ENCODE data around the gene PLCB2. TPM values are rescaled to one million over a fixed set of nuclear protein-coding genes. Genes with fewer than 3 reads are reported as not detected.

PLCB2 gene
- total and polyA plus RNA-seq, 9 of the 15 experiments (the other 6 are each of a cell fraction or from before 2014, with no cell fraction given): 0.37 to 12.3 (median 8.0) TPM

DNA sequence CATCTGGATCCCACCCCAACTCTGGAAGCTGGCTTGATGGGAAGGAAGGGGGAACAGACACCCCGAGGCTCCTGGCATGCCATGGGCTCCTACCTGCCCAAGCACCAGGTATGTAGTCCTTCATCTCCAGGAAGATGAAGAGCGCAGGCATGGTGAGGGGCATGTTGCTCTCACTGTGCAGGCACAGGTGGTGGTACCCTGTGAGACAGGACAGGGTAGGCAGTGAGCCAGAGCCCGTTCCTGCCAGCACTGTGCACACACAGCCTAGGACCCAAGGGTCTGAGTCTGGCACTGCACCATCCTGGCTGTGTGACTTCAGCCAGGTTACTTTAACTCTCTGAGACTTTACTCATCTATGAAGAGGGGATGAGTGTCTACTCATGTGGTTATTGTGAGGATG lies 15.5 kb downstream of the PLCB2 start:
- 34% methylated on average over 3 of the region's 3 CpGs for WGBS (ENCODE audit: insufficient coverage, low coverage, missing lambda C conversion rate)

More for the DNA sequence above, 15.5 kb downstream of the PLCB2 start:
- Histone ChIP-seq H3K27me3 (ENCODE audit: control insufficient read depth in 2 of 2, insufficient read depth in 2 of 2, low read length in 2 of 2) (peaks cover 3 to 41% of the 10 kb centered on the region in 2 experiments; a peak in 4 of 5 replicates), H3K9ac (ENCODE audit: insufficient read depth in 1 of 2, low read depth in 2 of 2, low read length in 2 of 2) (0 out of 4 replicates have a peak overlapping the region, but pooled peaks of 1 of the 2 experiments have one; percentile 15), H3K4me2 (ENCODE audit: insufficient read depth, low read length) (no peak overlapping the region), H4K20me1 (replicated peaks; ENCODE audit: control insufficient read depth, insufficient read depth, low read length) (0 out of 2 replicates have a peak, but pooled peaks cover 2% of the 10 kb centered on the region), H3K4me3 (no peak overlapping the region), H3K9me3 (replicated peaks; ENCODE audit: control insufficient read depth, insufficient read depth, low read depth, low read length) (no peaks in the 10 kb centered on the region), H2AFZ (ENCODE audit: low read depth, low read length) (no peak overlapping the region), H3K4me1 (replicated peaks in 1 of 2; ENCODE audit: control insufficient read depth in 2 of 2, insufficient read depth in 2 of 2, low read length in 2 of 2) (peaks cover 0 to 30% of the 10 kb centered on the region in 2 experiments; a peak in 3 of 5 replicates), H3K27ac (ENCODE audit: extremely low read depth, low read depth, low read length) (no peak overlapping the region), H3K36me3 (ENCODE audit: control insufficient read depth, insufficient read depth, low read length) (no peaks in the 10 kb centered on the region), H3K9me1 (ENCODE audit: control insufficient read depth, insufficient read depth, low read length) (no peaks in the 10 kb centered on the region), H3K79me2 (ENCODE audit: control insufficient read depth, insufficient read depth, low read length) (no peaks in the 10 kb centered on the region)
- ATAC-seq (no peak), FAIRE-seq (no peak), DNase-seq (ENCODE audit: extremely low read depth in 1 of 4, low spot score in 3 of 4) (no peak)
- intact Hi-C loops (cut with micrococcal nuclease): no loop called here
- BruUV-seq (replicated peaks): no TSS peak
- POLR2A ChIA-PET: interaction anchor here (0.6 kb wide), 1 partner anchor 17 kb away, joined by 3 read pairs; no protein-coding TSS in a partner anchor
- CTCF ChIA-PET (ENCODE audit: low intra/inter-chr PET ratio): no interaction called here
- in situ Hi-C loops (cut with MboI): no loop called here
- no peak for TF ChIP-seq ZNF511 (CRISPR knock-in tag; IDR thresholded peaks at IDR 0.05)
- TF ChIP-seq CHD1 (IDR thresholded peaks at IDR 0.05; ENCODE audit: low read length): no peak
- TF ChIP-seq DPF2 (IDR thresholded peaks at IDR 0.05): no peak
- no peak for TF ChIP-seq TCF7 (IDR thresholded peaks at IDR 0.05; ENCODE audit: borderline replicate concordance)
- TF ChIP-seq ETV6 (IDR thresholded peaks at IDR 0.05; ENCODE audit: borderline replicate concordance in 1 of 2, low read depth in 2 of 2, low read length in 1 of 2): no peak
- TF ChIP-seq ETV6 (CRISPR knock-in tag; IDR thresholded peaks at IDR 0.05; ENCODE audit: borderline replicate concordance): no peak
- TF ChIP-seq ZNF57 (CRISPR knock-in tag; IDR thresholded peaks at IDR 0.05): no peak
- no peak for TF ChIP-seq WHSC1 (IDR thresholded peaks at IDR 0.05; ENCODE audit: low read length)
- no peak for TF ChIP-seq LEF1 (IDR thresholded peaks at IDR 0.05)
- TF ChIP-seq, protein P1, sequence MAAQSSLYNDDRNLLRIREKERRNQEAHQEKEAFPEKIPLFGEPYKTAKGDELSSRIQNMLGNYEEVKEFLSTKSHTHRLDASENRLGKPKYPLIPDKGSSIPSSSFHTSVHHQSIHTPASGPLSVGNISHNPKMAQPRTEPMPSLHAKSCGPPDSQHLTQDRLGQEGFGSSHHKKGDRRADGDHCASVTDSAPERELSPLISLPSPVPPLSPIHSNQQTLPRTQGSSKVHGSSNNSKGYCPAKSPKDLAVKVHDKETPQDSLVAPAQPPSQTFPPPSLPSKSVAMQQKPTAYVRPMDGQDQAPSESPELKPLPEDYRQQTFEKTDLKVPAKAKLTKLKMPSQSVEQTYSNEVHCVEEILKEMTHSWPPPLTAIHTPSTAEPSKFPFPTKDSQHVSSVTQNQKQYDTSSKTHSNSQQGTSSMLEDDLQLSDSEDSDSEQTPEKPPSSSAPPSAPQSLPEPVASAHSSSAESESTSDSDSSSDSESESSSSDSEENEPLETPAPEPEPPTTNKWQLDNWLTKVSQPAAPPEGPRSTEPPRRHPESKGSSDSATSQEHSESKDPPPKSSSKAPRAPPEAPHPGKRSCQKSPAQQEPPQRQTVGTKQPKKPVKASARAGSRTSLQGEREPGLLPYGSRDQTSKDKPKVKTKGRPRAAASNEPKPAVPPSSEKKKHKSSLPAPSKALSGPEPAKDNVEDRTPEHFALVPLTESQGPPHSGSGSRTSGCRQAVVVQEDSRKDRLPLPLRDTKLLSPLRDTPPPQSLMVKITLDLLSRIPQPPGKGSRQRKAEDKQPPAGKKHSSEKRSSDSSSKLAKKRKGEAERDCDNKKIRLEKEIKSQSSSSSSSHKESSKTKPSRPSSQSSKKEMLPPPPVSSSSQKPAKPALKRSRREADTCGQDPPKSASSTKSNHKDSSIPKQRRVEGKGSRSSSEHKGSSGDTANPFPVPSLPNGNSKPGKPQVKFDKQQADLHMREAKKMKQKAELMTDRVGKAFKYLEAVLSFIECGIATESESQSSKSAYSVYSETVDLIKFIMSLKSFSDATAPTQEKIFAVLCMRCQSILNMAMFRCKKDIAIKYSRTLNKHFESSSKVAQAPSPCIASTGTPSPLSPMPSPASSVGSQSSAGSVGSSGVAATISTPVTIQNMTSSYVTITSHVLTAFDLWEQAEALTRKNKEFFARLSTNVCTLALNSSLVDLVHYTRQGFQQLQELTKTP (IDR thresholded peaks at IDR 0.05; ENCODE audit: low read depth in 1 of 2, partially characterized antibody in 2 of 2): no peak
- no peak for TF ChIP-seq PTTG1 (tag; IDR thresholded peaks at IDR 0.05; ENCODE audit: low read depth)
- TF ChIP-seq YBX1 (IDR thresholded peaks at IDR 0.05): no peak
- no peak for TF ChIP-seq ZNF232 (CRISPR knock-in tag; IDR thresholded peaks at IDR 0.05)
- no peak for TF ChIP-seq SPI1 (IDR thresholded peaks at IDR 0.05; ENCODE audit: borderline replicate concordance, low read depth, low read length)
- no peak for TF ChIP-seq ELK1 (CRISPR knock-in tag; IDR thresholded peaks at IDR 0.05)
- no peak for TF ChIP-seq ILF3 (IDR thresholded peaks at IDR 0.05; ENCODE audit: borderline replicate concordance)
- no peak for TF ChIP-seq GABPA (tag; conservative IDR thresholded peaks at IDR 0.05; ENCODE audit: low read depth)
- no peak for TF ChIP-seq GABPB1 (CRISPR knock-in tag; IDR thresholded peaks at IDR 0.05)
- no peak for TF ChIP-seq SIN3B (IDR thresholded peaks at IDR 0.05; ENCODE audit: low read depth)
- TF ChIP-seq ZNF785 (CRISPR knock-in tag; IDR thresholded peaks at IDR 0.05): no peak
- TF ChIP-seq ZNF583 (CRISPR knock-in tag; IDR thresholded peaks at IDR 0.05): no peak
